ENCODE measurements around the gene ELFN2.

The ELFN2 gene

GRCh38 chr22:37425800-37426705, 1.2 kb downstream of the ELFN2 start:
- peak; percentile 67 to 81 for DNase-seq

GRCh38 chr22:37425369-37425768, 1.9 kb downstream of the ELFN2 start:
- no peak for DNase-seq

GRCh38 chr22:37423283-37423682, 4.0 kb downstream of the ELFN2 start:
- DNase-seq, result no peak

- peak; percentile 62 to 69 for DNase-seq
Measured at GRCh38 chr22:37421468-37421877, 5.8 kb downstream of the ELFN2 start.

GRCh38 chr22:37420686-37421467, 6.4 kb downstream of the ELFN2 start:
- DNase-seq, result peak in 1 of 2 experiments; percentile 53

GRCh38 chr22:37419969-37420685, 7.2 kb downstream of the ELFN2 start:
- peak; percentile 23 to 68 for DNase-seq

- DNase-seq, result peak in 1 of 2 experiments; percentile 59
Measured at GRCh38 chr22:37419370-37419968, 7.8 kb downstream of the ELFN2 start.

- peak; percentile 70 to 81 for DNase-seq
Measured at GRCh38 chr22:37418627-37419369, 8.5 kb downstream of the ELFN2 start.

GRCh38 chr22:37417677-37418348, 9.5 kb downstream of the ELFN2 start:
- DNase-seq, result no peak

- DNase-seq, result no peak
Measured at GRCh38 chr22:37417264-37417663, 10.0 kb downstream of the ELFN2 start.

- peak in 1 of 2 experiments; percentile 55 for DNase-seq
Measured at GRCh38 chr22:37416827-37417226, 10.5 kb downstream of the ELFN2 start.

- no peak for DNase-seq
Measured at GRCh38 chr22:37416389-37416788, 10.9 kb downstream of the ELFN2 start.

- no peak for DNase-seq
Measured at GRCh38 chr22:37415210-37415609, 12.1 kb downstream of the ELFN2 start.

- no peak for DNase-seq
Measured at GRCh38 chr22:37414288-37414687, 13.0 kb downstream of the ELFN2 start.

- no peak for DNase-seq
Measured at GRCh38 chr22:37413546-37413945, 13.7 kb downstream of the ELFN2 start.

GRCh38 chr22:37412495-37413250, 14.6 kb downstream of the ELFN2 start:
- DNase-seq, result no peak

- no peak for DNase-seq
Measured at GRCh38 chr22:37411655-37412054, 15.6 kb downstream of the ELFN2 start.

GRCh38 chr22:37410174-37411055, 16.9 kb downstream of the ELFN2 start:
- DNase-seq, result no peak

- no peak for DNase-seq
Measured at GRCh38 chr22:37409459-37410050, 17.7 kb downstream of the ELFN2 start.

All from NCI-H526 (cell line).